NOMO-1 (cell line): ENCODE data around the gene ZNF148.
A peak's percentile ranks its signal among the peaks of the same experiment; 100 is the strongest.
"Not testable (repeated sequence)": the region's sequence is repeated elsewhere in the genome, so short reads cannot be mapped to it uniquely, and the experiment has no call there.

Experiments
- DNase-seq, 2 experiments: peaks; one replicate each; lab custom pipeline; 2025; ENCODE audit not compliant: unreplicated experiment in 2 of 2; lab: John Stamatoyannopoulos, UW

The ZNF148 gene

GRCh38 chr3:125375950-125376679, 990 bp upstream of the ZNF148 start:
- DNase-seq: no peak

GRCh38 chr3:125374501-125374995, 577 bp downstream of the ZNF148 start:
- DNase-seq: peak in 1 of 2 experiments; percentile 20

GRCh38 chr3:125367403-125368230, 7.5 kb downstream of the ZNF148 start:
- DNase-seq: no peak

- no peak for DNase-seq
Measured at GRCh38 chr3:125366132-125366531, 9.0 kb downstream of the ZNF148 start.

- no peak for DNase-seq
Measured at GRCh38 chr3:125359700-125360099, 15.4 kb downstream of the ZNF148 start.

GRCh38 chr3:125358923-125359322, 16.2 kb downstream of the ZNF148 start:
- no peak for DNase-seq

GRCh38 chr3:125357837-125358236, 17.3 kb downstream of the ZNF148 start:
- DNase-seq: no peak

- peak; percentile 18 to 19 for DNase-seq
Measured at GRCh38 chr3:125357032-125357658, 18.0 kb downstream of the ZNF148 start.

- peak; percentile 13 to 32 for DNase-seq
Measured at GRCh38 chr3:125356140-125357026, 18.7 kb downstream of the ZNF148 start.

GRCh38 chr3:125353659-125354058, 21.5 kb downstream of the ZNF148 start:
- DNase-seq: no peak

- no peak for DNase-seq
Measured at GRCh38 chr3:125353128-125353527, 22.0 kb downstream of the ZNF148 start.

GRCh38 chr3:125351814-125352456, 23.2 kb downstream of the ZNF148 start:
- no peak for DNase-seq

GRCh38 chr3:125351152-125351551, 24.0 kb downstream of the ZNF148 start:
- no peak for DNase-seq

GRCh38 chr3:125350597-125350996, 24.5 kb downstream of the ZNF148 start:
- no peak for DNase-seq

GRCh38 chr3:125349556-125350165, 25.5 kb downstream of the ZNF148 start:
- no peak for DNase-seq

GRCh38 chr3:125349055-125349454, 26.1 kb downstream of the ZNF148 start:
- DNase-seq: no peak

GRCh38 chr3:125343367-125343766, 31.8 kb downstream of the ZNF148 start:
- not testable (repeated sequence) for DNase-seq

- DNase-seq: no peak
Measured at GRCh38 chr3:125340121-125340520, 35.0 kb downstream of the ZNF148 start.

- DNase-seq: no peak
Measured at GRCh38 chr3:125337506-125337905, 37.6 kb downstream of the ZNF148 start.
